ENCODE data around the gene SET. TPM values are rescaled to one million over a fixed set of nuclear protein-coding genes. Genes with fewer than 3 reads are reported as not detected.

Gene SET
- total and polyA plus RNA-seq, 2 donors (not counting 3 experiments of a cell fraction or from before 2014, with no cell fraction given), result 61.1 to 483 TPM

DNA sequence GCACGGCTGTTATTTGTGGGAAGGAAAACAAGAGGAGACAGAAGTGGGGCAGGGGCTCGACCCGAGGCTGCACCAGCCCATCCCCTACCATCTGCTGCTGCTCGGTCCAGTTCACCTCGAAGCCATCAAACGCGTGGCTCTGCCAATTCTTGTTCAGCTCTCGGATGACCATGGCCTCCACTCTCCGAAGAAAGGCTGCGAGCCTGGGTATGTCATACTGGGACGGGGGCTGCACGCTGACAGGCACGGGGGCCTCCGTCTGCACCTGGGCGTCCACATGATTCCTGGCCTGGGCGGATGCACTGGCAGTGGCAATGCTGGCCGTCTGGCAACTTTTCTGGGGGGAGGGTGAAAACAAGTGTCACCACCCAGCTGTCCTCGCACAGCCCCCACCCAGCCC, 48.4 kb upstream of the SET start:
- no peak for DNase-seq (ENCODE audit: low read depth, low spot score)
- BruUV-seq (replicated peaks), result no TSS peak
- H3K79me2 ChIP-seq (ENCODE audit: control insufficient read depth, insufficient read depth, low read length), result no peaks in the 10 kb centered on the region
- no peak overlapping the region for H3K4me2 ChIP-seq (ENCODE audit: insufficient read depth, low read length)
- no peak overlapping the region for H3K27ac ChIP-seq (ENCODE audit: insufficient read depth, low read depth, low read length)
- H3K4me3 ChIP-seq (replicated peaks in 1 of 3; ENCODE audit: insufficient read depth in 1 of 3, low read depth in 1 of 3, low read length in 3 of 3), result no peak overlapping the region
- dilution Hi-C loops (cut with MboI; ENCODE audit: extremely low pct_ligation_motif_present, low sequenced_read_pairs) (no loop called here), intact Hi-C loops (cut with micrococcal nuclease) (no loop called here)
- no peaks in the 10 kb centered on the region for H3K27me3 ChIP-seq (ENCODE audit: control insufficient read depth in 2 of 2, insufficient read depth in 2 of 2, low read length in 2 of 2)
- H3K9me1 ChIP-seq (replicated peaks; ENCODE audit: control insufficient read depth, extremely low read depth, insufficient read depth, low read length), result no peaks in the 10 kb centered on the region
- peaks cover 3 to 4% of the 10 kb centered on the region in 2 experiments for H3K36me3 ChIP-seq (ENCODE audit: control insufficient read depth in 2 of 2, extremely low read depth in 1 of 2, insufficient read depth in 2 of 2, low read length in 2 of 2)
- no peak for TF ChIP-seq GATA2 (IDR thresholded peaks at IDR 0.05; ENCODE audit: insufficient read depth, insufficient read length, low read depth, low read length)
- no peak for TF ChIP-seq EZH2 (IDR thresholded peaks at IDR 0.05; ENCODE audit: borderline replicate concordance, low read depth, low read length, severe bottlenecking)
- TF ChIP-seq JUN (IDR thresholded peaks at IDR 0.05; ENCODE audit: borderline replicate concordance, insufficient read depth, insufficient read length, low read depth), result no peak
- TF ChIP-seq, protein P1, sequence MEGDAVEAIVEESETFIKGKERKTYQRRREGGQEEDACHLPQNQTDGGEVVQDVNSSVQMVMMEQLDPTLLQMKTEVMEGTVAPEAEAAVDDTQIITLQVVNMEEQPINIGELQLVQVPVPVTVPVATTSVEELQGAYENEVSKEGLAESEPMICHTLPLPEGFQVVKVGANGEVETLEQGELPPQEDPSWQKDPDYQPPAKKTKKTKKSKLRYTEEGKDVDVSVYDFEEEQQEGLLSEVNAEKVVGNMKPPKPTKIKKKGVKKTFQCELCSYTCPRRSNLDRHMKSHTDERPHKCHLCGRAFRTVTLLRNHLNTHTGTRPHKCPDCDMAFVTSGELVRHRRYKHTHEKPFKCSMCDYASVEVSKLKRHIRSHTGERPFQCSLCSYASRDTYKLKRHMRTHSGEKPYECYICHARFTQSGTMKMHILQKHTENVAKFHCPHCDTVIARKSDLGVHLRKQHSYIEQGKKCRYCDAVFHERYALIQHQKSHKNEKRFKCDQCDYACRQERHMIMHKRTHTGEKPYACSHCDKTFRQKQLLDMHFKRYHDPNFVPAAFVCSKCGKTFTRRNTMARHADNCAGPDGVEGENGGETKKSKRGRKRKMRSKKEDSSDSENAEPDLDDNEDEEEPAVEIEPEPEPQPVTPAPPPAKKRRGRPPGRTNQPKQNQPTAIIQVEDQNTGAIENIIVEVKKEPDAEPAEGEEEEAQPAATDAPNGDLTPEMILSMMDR (IDR thresholded peaks at IDR 0.05; ENCODE audit: extremely low read depth in 1 of 2, insufficient read depth in 1 of 2, low read depth in 1 of 2, low read length in 2 of 2), result no peak
- TF ChIP-seq, protein P2, sequence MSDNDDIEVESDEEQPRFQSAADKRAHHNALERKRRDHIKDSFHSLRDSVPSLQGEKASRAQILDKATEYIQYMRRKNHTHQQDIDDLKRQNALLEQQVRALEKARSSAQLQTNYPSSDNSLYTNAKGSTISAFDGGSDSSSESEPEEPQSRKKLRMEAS (IDR thresholded peaks at IDR 0.05; ENCODE audit: insufficient read depth, insufficient read length), result no peak
- TF ChIP-seq POLR2AphosphoS5 (IDR thresholded peaks at IDR 0.05; ENCODE audit: insufficient read depth, low read depth, low read length), result no peak
- TF ChIP-seq POLR2A (IDR thresholded peaks at IDR 0.05; ENCODE audit: low read depth, low read length), result no peak
- no peak for TF ChIP-seq MYC (IDR thresholded peaks at IDR 0.05; ENCODE audit: low read depth, low read length)
- no peak for TF ChIP-seq FOS (IDR thresholded peaks at IDR 0.05; ENCODE audit: borderline replicate concordance, insufficient read depth, low read length)
- no peaks in the 10 kb centered on the region for H3K9me3 ChIP-seq (replicated peaks; ENCODE audit: control insufficient read depth, insufficient read depth, low read length)
- no peak overlapping the region for H2AFZ ChIP-seq (ENCODE audit: low read depth, low read length)
- ChIA-PET CTCF (no interaction called here), POLR2A (no interaction called here)
- peaks cover 5% of the 10 kb centered on the region for H3K4me1 ChIP-seq (ENCODE audit: control insufficient read depth, extremely low read depth, insufficient read depth, low read length)
- no peak for FAIRE-seq
- H4K20me1 ChIP-seq (replicated peaks; ENCODE audit: control insufficient read depth, extremely low read depth, insufficient read depth, low read length), result no peaks in the 10 kb centered on the region
- H3K9ac ChIP-seq (replicated peaks; ENCODE audit: extremely low read depth, insufficient read depth, low read length), result no peak overlapping the region
